HepG2 (cell line): ENCODE data around the gene WEE1. TPM values are rescaled to one million over a fixed set of nuclear protein-coding genes. Genes with fewer than 3 reads are reported as not detected.

ENCODE experiments used
- AGO1 ChIP-seq: fragments of 200-400 bp; formaldehyde crosslinking; IDR thresholded peaks from 2 replicates; pipeline ENCODE4 v1.6.1; 2017; ENCODE audit warnings: mild to moderate bottlenecking, low read depth, low read length, moderate library complexity; ENCODE audit not compliant: poor library complexity, severe bottlenecking
- DPF2 ChIP-seq: sonication (generic); formaldehyde crosslinking; IDR thresholded peaks from 2 replicates; pipeline ENCODE4 v1.4.0; 2020; ENCODE audit warnings: mild to moderate bottlenecking, low read depth, missing genetic modification reagents, borderline replicate concordance
- FOXO1 ChIP-seq: sonication (generic); formaldehyde crosslinking; IDR thresholded peaks from 2 replicates; pipeline ENCODE4 v1.4.0; 2020; ENCODE audit warnings: missing genetic modification reagents
- GABPA ChIP-seq, 2 experiments: IDR thresholded peaks; 2 replicates each; pipeline ENCODE4 v1.6.1; 2011 to 2016; ENCODE audit warnings: low read depth in 2 of 2, low read length in 1 of 2, missing biosample characterization in 1 of 2, missing genetic modification characterization in 1 of 2
- KLF16 ChIP-seq, 2 experiments: sonication (generic) in 1 of 2; formaldehyde crosslinking in 1 of 2; IDR thresholded peaks; 2 replicates each; pipeline versions ENCODE4 v1.6.1 to v1.8.0; 2016 to 2023; ENCODE audit warnings: missing genetic modification reagents in 2 of 2, missing compliant biosample characterization in 1 of 2
- POLR2G ChIP-seq: fragments of 200-400 bp; formaldehyde crosslinking; IDR thresholded peaks from 2 replicates; pipeline ENCODE4 v1.6.1; 2018; ENCODE audit warnings: mild to moderate bottlenecking, low read depth, low read length, moderate library complexity
- RBM39 ChIP-seq: fragments of 200-400 bp; formaldehyde crosslinking; IDR thresholded peaks from one replicate; pipeline ENCODE4 v1.6.1; 2018; ENCODE audit warnings: antibody characterized with exemption, mild to moderate bottlenecking, low read depth, low read length; ENCODE audit not compliant: poor library complexity, severe bottlenecking
- ZBTB20 ChIP-seq: sonication (generic); formaldehyde crosslinking; IDR thresholded peaks from 2 replicates; pipeline ENCODE4 v1.8.1; 2023; ENCODE audit warnings: missing genetic modification reagents, low read depth, mild to moderate bottlenecking, borderline replicate concordance
- ZNF441 ChIP-seq: sonication (generic); formaldehyde crosslinking; IDR thresholded peaks from 2 replicates; pipeline ENCODE4 v1.7.0; 2021; ENCODE audit warnings: missing genetic modification reagents, borderline replicate concordance
- ZNF558 ChIP-seq: sonication (generic); formaldehyde crosslinking; IDR thresholded peaks from 2 replicates; pipeline ENCODE4 v1.9.0; 2022; ENCODE audit warnings: mild to moderate bottlenecking, missing genetic modification reagents, borderline replicate concordance
- ZNF724P ChIP-seq: sonication (generic); formaldehyde crosslinking; IDR thresholded peaks from 2 replicates; pipeline ENCODE4 v1.8.0; 2022; ENCODE audit warnings: missing genetic modification reagents, borderline replicate concordance
- ZNF788 ChIP-seq: sonication (generic); formaldehyde crosslinking; IDR thresholded peaks from 2 replicates; pipeline ENCODE4 v1.5.0; 2020; ENCODE audit warnings: mild to moderate bottlenecking, missing genetic modification reagents, borderline replicate concordance
- polyA plus RNA-seq, 8 experiments: library from polyadenylated mRNA; depleted of rRNA in 3 of 8; stranded (reverse) in 7 of 8; unstranded in 1 of 8; fragments of >200 nt; fragmentation: Illumina TruSeq in 4 of 8; extraction: Trizol in 4 of 8; gene quantifications; 2 replicates each; pipeline versions ENCODE4 v1.2.1 to v1.2.3, GENCODE V29; 2011 to 2016; ENCODE audit warnings: low read depth in 4 of 8, missing spikeins in 1 of 8, mixed read lengths in 1 of 8; ENCODE audit not compliant: insufficient read depth in 1 of 8
- total RNA-seq, 5 experiments: library from RNA; depleted of rRNA; stranded (reverse); fragments of >200 nt; fragmentation: Illumina TruSeq; extraction: Trizol; gene quantifications; 2 replicates each; pipeline ENCODE4 v1.2.3, GENCODE V29; 2016; ENCODE audit warnings: low read depth in 1 of 5
- TF ChIP-seq, protein P1 (sequence below): sonication (generic); formaldehyde crosslinking; IDR thresholded peaks from 2 replicates; pipeline ENCODE4 v1.5.1; 2020; ENCODE audit warnings: missing genetic modification reagents, mild to moderate bottlenecking, borderline replicate concordance
- TF ChIP-seq, protein P2 (sequence below): sonication (generic); formaldehyde crosslinking; IDR thresholded peaks from 2 replicates; pipeline ENCODE4 v1.4.0; 2020; ENCODE audit warnings: mild to moderate bottlenecking, missing genetic modification reagents
- TF ChIP-seq, protein P3 (sequence below): sonication (generic); formaldehyde crosslinking; IDR thresholded peaks from 2 replicates; pipeline ENCODE4 v1.5.0; 2020; ENCODE audit warnings: mild to moderate bottlenecking, missing genetic modification reagents, borderline replicate concordance
- TF ChIP-seq, protein P4 (sequence below): sonication (generic); formaldehyde crosslinking; IDR thresholded peaks from 2 replicates; pipeline ENCODE4 v1.5.0; 2020; ENCODE audit warnings: missing genetic modification reagents

Gene WEE1
- total and polyA plus RNA-seq, 2 of the 13 experiments (the other 11 are each of a cell fraction or from before 2014, with no cell fraction given) = 31.4 to 63.7 TPM

DNA sequence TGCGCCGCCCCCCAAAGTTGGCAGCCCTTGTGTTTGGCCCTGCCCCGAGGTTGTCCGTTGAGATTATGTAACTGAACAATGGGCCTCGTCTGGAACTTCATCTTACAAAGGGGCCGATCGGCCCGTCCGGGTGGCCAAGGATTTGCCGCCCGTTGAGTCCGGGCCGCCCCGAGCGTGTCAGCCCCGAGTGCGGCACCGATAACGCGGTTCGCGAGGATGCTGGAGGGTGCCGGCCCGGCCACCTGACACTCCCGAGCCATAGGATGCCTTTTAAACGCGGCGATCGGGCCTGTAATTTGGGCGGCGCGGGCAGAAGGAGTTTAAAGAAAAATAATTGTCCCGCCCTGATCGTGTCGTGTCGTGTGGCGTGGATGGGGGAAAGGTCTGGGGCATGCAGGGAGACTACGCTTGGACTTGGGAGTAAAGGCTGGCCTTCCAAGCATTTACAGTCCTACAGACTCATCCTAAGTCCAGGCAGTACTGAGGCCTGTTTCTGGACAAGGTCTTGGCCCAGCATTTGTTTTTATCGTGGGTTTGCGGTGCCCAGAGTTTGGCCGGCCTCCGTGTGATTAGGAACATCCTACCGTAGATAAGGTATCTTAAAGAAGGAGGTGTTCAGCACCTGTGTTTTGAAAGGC, 1.3 kb downstream of the WEE1 start (continued):
- TF ChIP-seq, protein P1, sequence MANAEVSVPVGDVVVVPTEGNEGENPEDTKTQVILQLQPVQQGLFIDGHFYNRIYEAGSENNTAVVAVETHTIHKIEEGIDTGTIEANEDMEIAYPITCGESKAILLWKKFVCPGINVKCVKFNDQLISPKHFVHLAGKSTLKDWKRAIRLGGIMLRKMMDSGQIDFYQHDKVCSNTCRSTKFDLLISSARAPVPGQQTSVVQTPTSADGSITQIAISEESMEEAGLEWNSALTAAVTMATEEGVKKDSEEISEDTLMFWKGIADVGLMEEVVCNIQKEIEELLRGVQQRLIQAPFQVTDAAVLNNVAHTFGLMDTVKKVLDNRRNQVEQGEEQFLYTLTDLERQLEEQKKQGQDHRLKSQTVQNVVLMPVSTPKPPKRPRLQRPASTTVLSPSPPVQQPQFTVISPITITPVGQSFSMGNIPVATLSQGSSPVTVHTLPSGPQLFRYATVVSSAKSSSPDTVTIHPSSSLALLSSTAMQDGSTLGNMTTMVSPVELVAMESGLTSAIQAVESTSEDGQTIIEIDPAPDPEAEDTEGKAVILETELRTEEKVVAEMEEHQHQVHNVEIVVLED (CRISPR knock-in tag) = peak; percentile 16; the same call in 1 of the 2 replicates
- TF ChIP-seq POLR2G (no peak; the same call in 1 of the 2 replicates), ZNF441 (CRISPR knock-in tag) (peak; percentile 19; the same call in 1 of the 2 replicates), KLF16 (CRISPR knock-in tag; IDR thresholded peaks at IDR 0.05) (0 out of 4 replicates have a peak, but pooled peaks of 1 of the 2 experiments have one; percentile 7), ZNF788 (CRISPR knock-in tag) (no peak), ZNF724P (CRISPR knock-in tag) (no peak), FOXO1 (CRISPR knock-in tag) (no peak), AGO1 (peak; percentile 89), ZBTB20 (CRISPR knock-in tag) (0 out of 2 replicates have a peak, but pooled peaks have one; percentile 9), RBM39 (peak; percentile 74), GABPA (IDR thresholded peaks at IDR 0.05; ENCODE audit: low read depth, low read length) (no peak), GABPA (CRISPR knock-in tag; IDR thresholded peaks at IDR 0.05; ENCODE audit: low read depth) (no peak), DPF2 (CRISPR knock-in tag) (no peak), ZNF558 (CRISPR knock-in tag) (0 out of 2 replicates have a peak, but pooled peaks have one; percentile 61)
- TF ChIP-seq, protein P2, sequence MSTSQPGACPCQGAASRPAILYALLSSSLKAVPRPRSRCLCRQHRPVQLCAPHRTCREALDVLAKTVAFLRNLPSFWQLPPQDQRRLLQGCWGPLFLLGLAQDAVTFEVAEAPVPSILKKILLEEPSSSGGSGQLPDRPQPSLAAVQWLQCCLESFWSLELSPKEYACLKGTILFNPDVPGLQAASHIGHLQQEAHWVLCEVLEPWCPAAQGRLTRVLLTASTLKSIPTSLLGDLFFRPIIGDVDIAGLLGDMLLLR (CRISPR knock-in tag) = no peak
- TF ChIP-seq, protein P3, sequence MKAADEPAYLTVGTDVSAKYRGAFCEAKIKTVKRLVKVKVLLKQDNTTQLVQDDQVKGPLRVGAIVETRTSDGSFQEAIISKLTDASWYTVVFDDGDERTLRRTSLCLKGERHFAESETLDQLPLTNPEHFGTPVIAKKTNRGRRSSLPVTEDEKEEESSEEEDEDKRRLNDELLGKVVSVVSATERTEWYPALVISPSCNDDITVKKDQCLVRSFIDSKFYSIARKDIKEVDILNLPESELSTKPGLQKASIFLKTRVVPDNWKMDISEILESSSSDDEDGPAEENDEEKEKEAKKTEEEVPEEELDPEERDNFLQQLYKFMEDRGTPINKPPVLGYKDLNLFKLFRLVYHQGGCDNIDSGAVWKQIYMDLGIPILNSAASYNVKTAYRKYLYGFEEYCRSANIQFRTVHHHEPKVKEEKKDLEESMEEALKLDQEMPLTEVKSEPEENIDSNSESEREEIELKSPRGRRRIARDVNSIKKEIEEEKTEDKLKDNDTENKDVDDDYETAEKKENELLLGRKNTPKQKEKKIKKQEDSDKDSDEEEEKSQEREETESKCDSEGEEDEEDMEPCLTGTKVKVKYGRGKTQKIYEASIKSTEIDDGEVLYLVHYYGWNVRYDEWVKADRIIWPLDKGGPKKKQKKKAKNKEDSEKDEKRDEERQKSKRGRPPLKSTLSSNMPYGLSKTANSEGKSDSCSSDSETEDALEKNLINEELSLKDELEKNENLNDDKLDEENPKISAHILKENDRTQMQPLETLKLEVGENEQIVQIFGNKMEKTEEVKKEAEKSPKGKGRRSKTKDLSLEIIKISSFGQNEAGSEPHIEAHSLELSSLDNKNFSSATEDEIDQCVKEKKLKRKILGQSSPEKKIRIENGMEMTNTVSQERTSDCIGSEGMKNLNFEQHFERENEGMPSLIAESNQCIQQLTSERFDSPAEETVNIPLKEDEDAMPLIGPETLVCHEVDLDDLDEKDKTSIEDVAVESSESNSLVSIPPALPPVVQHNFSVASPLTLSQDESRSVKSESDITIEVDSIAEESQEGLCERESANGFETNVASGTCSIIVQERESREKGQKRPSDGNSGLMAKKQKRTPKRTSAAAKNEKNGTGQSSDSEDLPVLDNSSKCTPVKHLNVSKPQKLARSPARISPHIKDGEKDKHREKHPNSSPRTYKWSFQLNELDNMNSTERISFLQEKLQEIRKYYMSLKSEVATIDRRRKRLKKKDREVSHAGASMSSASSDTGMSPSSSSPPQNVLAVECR (CRISPR knock-in tag) = peak; percentile 36; the same call in 1 of the 2 replicates
- TF ChIP-seq, protein P4, sequence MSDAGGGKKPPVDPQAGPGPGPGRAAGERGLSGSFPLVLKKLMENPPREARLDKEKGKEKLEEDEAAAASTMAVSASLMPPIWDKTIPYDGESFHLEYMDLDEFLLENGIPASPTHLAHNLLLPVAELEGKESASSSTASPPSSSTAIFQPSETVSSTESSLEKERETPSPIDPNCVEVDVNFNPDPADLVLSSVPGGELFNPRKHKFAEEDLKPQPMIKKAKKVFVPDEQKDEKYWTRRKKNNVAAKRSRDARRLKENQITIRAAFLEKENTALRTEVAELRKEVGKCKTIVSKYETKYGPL (CRISPR knock-in tag) = no peak
